Liver (tissue), 9 donors: ENCODE results near the gene SH2D3A. TPM values are rescaled to one million over a fixed set of nuclear protein-coding genes. Genes with fewer than 3 reads are reported as not detected.
A peak's percentile ranks its signal among the peaks of the same experiment; 100 is the strongest.

Source experiments
- DNase-seq: peaks from one replicate; pipeline ENCODE4 v3.0.0-alpha.2; 2017; ENCODE audit warnings: low spot score
- H3K27ac ChIP-seq, 2 donors: one replicate each; pipeline ENCODE4 v1.7.0; 2013; ENCODE audit warnings: inconsistent platforms in 2 of 2, low read length in 2 of 2, control low read depth in 1 of 2, low read depth in 1 of 2, mild to moderate bottlenecking in 1 of 2
- H3K27me3 ChIP-seq, 4 donors: one replicate each; pipeline versions ENCODE4 v1.6.1 to v1.7.0; 2013; ENCODE audit warnings: low read length in 3 of 4, inconsistent platforms in 1 of 4, mild to moderate bottlenecking in 1 of 4, moderate library complexity in 1 of 4; ENCODE audit not compliant: control insufficient read depth in 4 of 4, insufficient read depth in 4 of 4
- H3K36me3 ChIP-seq, 4 donors: one replicate each; pipeline versions ENCODE4 v1.6.1 to v1.7.0; 2013; ENCODE audit warnings: low read length in 3 of 4, mild to moderate bottlenecking in 3 of 4, low read depth in 1 of 4, moderate library complexity in 1 of 4; ENCODE audit not compliant: control insufficient read depth in 4 of 4, insufficient read depth in 3 of 4
- H3K4me1 ChIP-seq, 4 donors: one replicate each; pipeline versions ENCODE4 v1.6.1 to v1.7.0; 2013; ENCODE audit warnings: low read length in 3 of 4, mild to moderate bottlenecking in 3 of 4, moderate library complexity in 1 of 4; ENCODE audit not compliant: control insufficient read depth in 4 of 4, insufficient read depth in 4 of 4
- H3K4me3 ChIP-seq, 3 donors: one replicate each; pipeline versions ENCODE4 v1.6.1 to v1.7.0; 2013; ENCODE audit warnings: low read length in 3 of 3, control low read depth in 1 of 3, low read depth in 1 of 3, mild to moderate bottlenecking in 1 of 3
- H3K9ac ChIP-seq, 2 donors: one replicate each; pipeline ENCODE4 v1.7.0; 2013; ENCODE audit warnings: low read length in 2 of 2, mild to moderate bottlenecking in 2 of 2, moderate library complexity in 2 of 2, control low read depth in 1 of 2, low read depth in 1 of 2
- H3K9me3 ChIP-seq, 4 donors: one replicate each; pipeline versions ENCODE4 v1.6.1 to v1.7.0; 2013; ENCODE audit warnings: low read length in 3 of 4; ENCODE audit not compliant: control insufficient read depth in 4 of 4
- ATF3 ChIP-seq: IDR thresholded peaks from 2 replicates; pipeline ENCODE4 v1.6.1; 2016; ENCODE audit warnings: antibody characterized with exemption
- CTCF ChIP-seq: fragments of 150-350 bp; IDR thresholded peaks from 2 replicates; pipeline ENCODE4 v1.5.1; 2017; ENCODE audit warnings: improper control_type of control experiment, low read depth, low read length; ENCODE audit not compliant: missing input control
- EGR1 ChIP-seq, 2 donors: IDR thresholded peaks; 2 replicates each; pipeline ENCODE4 v1.6.1; 2016 to 2018; ENCODE audit warnings: antibody characterized with exemption in 2 of 2, low read depth in 2 of 2
- FOXA1 ChIP-seq: IDR thresholded peaks from 2 replicates; pipeline ENCODE4 v1.6.1; 2016; ENCODE audit warnings: antibody characterized with exemption
- FOXA2 ChIP-seq: IDR thresholded peaks from 2 replicates; pipeline ENCODE4 v1.6.1; 2016; ENCODE audit warnings: antibody characterized with exemption
- HNF4A ChIP-seq, 2 donors: conservative IDR thresholded peaks; 2 replicates each; pipeline ENCODE4 v1.6.1; 2016; ENCODE audit warnings: antibody characterized with exemption in 2 of 2, mild to moderate bottlenecking in 2 of 2
- HNF4G ChIP-seq: IDR thresholded peaks from 2 replicates; pipeline ENCODE4 v1.6.1; 2016; ENCODE audit warnings: antibody characterized with exemption
- JUND ChIP-seq, 2 donors: IDR thresholded peaks; 2 replicates each; pipeline ENCODE4 v1.6.1; 2016; ENCODE audit warnings: antibody characterized with exemption in 2 of 2
- MAX ChIP-seq: IDR thresholded peaks from 2 replicates; pipeline ENCODE4 v1.6.1; 2016; ENCODE audit warnings: antibody characterized with exemption
- NR2F2 ChIP-seq: IDR thresholded peaks from 2 replicates; pipeline ENCODE4 v1.6.1; 2016; ENCODE audit warnings: antibody characterized with exemption
- RAD21 ChIP-seq, 2 donors: IDR thresholded peaks; 2 replicates each; pipeline ENCODE4 v1.6.1; 2016; ENCODE audit warnings: antibody characterized with exemption in 2 of 2, mild to moderate bottlenecking in 2 of 2
- REST ChIP-seq: IDR thresholded peaks from 2 replicates; pipeline ENCODE4 v1.6.1; 2016; ENCODE audit warnings: antibody characterized with exemption, mild to moderate bottlenecking
- SP1 ChIP-seq: IDR thresholded peaks from 2 replicates; pipeline ENCODE4 v1.6.1; 2018; ENCODE audit warnings: antibody characterized with exemption, mild to moderate bottlenecking
- TAF1 ChIP-seq: conservative IDR thresholded peaks from 2 replicates; pipeline ENCODE4 v1.6.1; 2016; ENCODE audit warnings: antibody characterized with exemption, mild to moderate bottlenecking
- YY1 ChIP-seq: IDR thresholded peaks from 2 replicates; pipeline ENCODE4 v1.6.1; 2016; ENCODE audit warnings: antibody characterized with exemption, mild to moderate bottlenecking
- WGBS: extraction: QIAGEN DNeasy Blood & Tissue Kit; methylation state at CpG from one replicate; pipeline ENCODE4 v1.1.7; 2013; 5-methylcytosine and 5-hydroxymethylcytosine counted together
- polyA plus RNA-seq, 2 donors: library from polyadenylated mRNA; stranded (reverse) in 1 of 2; unstranded in 1 of 2; fragments of 200-250 nt in 1 of 2; fragments of >200 nt in 1 of 2; fragmentation: Nextera tagmentation in 1 of 2; extraction: Ambion mirVana in 1 of 2; gene quantifications; one replicate each; pipeline versions ENCODE4 v1.2.1 to v1.2.3, GENCODE V29; 2013 to 2015
- total RNA-seq, 2 donors: library from RNA; depleted of rRNA; stranded (reverse); fragments of >200 nt; gene quantifications; one replicate each; pipeline ENCODE4 v1.2.3, GENCODE V29; 2014
- donor health status: healthy.
- donor health status: healthy.
- donor health status: healthy.
- donor health status: healthy.
- donor health status: healthy.

The SH2D3A gene
- total and polyA plus RNA-seq, 4 donors: 0.23 to 1.0 (median 0.77) TPM

- TF ChIP-seq SP1 (no peak), HNF4G (no peak), NR2F2 (no peak)
- no peak overlapping the region for H3K9ac ChIP-seq
- no peaks in the 10 kb centered on the region for H3K27me3 ChIP-seq
- no peaks in the 10 kb centered on the region for H3K9me3 ChIP-seq
- H3K4me3 ChIP-seq: no peak overlapping the region
- no peak for DNase-seq
- no peak overlapping the region for H3K27ac ChIP-seq
- H3K36me3 ChIP-seq: peaks cover 2 to 4% (median 2%) of the 10 kb centered on the region in 4 donors
- WGBS: 89% methylated on average over 7 of the region's 7 CpGs
- peaks cover 9 to 27% (median 23%) of the 10 kb centered on the region in 4 donors for H3K4me1 ChIP-seq
Observed at GRCh38 chr19:6743066-6743465, 24.2 kb downstream of the SH2D3A start.

- WGBS: 35% methylated on average over 46 of the region's 46 CpGs
- Histone ChIP-seq H3K4me3 (peak overlapping the region; percentile 62 to 72 (median 67)), H3K27ac (peak overlapping the region; percentile 77 to 83), H3K4me1 (peaks cover 9 to 40% (median 33%) of the 10 kb centered on the region in 4 donors), H3K36me3 (peaks cover 0 to 4% (median 1%) of the 10 kb centered on the region in 4 donors), H3K9ac (peak overlapping the region in 1 of 2 donors; percentile 56), H3K9me3 (no peaks in the 10 kb centered on the region), H3K27me3 (no peaks in the 10 kb centered on the region)
- DNase-seq: no peak
- TF ChIP-seq NR2F2: no peak
- TF ChIP-seq HNF4A (conservative IDR thresholded peaks at IDR 0.05): no peak
- TF ChIP-seq TAF1: no peak
- no peak for TF ChIP-seq FOXA1
- no peak for TF ChIP-seq ATF3
- no peak for TF ChIP-seq CTCF
- no peak for TF ChIP-seq EGR1 (IDR thresholded peaks at IDR 0.05; ENCODE audit: low read depth in 2 of 2)
- no peak for TF ChIP-seq MAX
- TF ChIP-seq SP1: no peak
- no peak for TF ChIP-seq FOXA2
- no peak for TF ChIP-seq YY1
- TF ChIP-seq JUND (IDR thresholded peaks at IDR 0.05): no peak
- no peak for TF ChIP-seq REST
- TF ChIP-seq RAD21 (IDR thresholded peaks at IDR 0.05): no peak
Observed at GRCh38 chr19:6740589-6741343, 26.5 kb downstream of the SH2D3A start.
